Fibroblast of villous mesenchyme (primary cell): ENCODE results near the gene CUBN. TPM values are rescaled to one million over a fixed set of nuclear protein-coding genes. Genes with fewer than 3 reads are reported as not detected.

Source experiments
- DNase-seq: peaks from one replicate; pipeline ENCODE4 v3.0.0-alpha.2; 2010; ENCODE audit warnings: low read depth
- H3K4me3 ChIP-seq: 2 replicates; pipeline ENCODE4 v1.5.1; 2011; ENCODE audit warnings: low read depth, mild to moderate bottlenecking, low read length
- total RNA-seq: library from RNA; depleted of rRNA; stranded (reverse); fragments of >200 nt; gene quantifications from 2 replicates; pipeline ENCODE4 v1.2.3, GENCODE V29; 2012
- TF ChIP-seq, protein P1 (sequence below): IDR thresholded peaks from 2 replicates; pipeline ENCODE4 v1.5.1; 2012; ENCODE audit warnings: low read depth, mild to moderate bottlenecking, low read length; ENCODE audit not compliant: insufficient read depth

CUBN gene
- total RNA-seq, 1 donor: 0.86 TPM

DNA sequence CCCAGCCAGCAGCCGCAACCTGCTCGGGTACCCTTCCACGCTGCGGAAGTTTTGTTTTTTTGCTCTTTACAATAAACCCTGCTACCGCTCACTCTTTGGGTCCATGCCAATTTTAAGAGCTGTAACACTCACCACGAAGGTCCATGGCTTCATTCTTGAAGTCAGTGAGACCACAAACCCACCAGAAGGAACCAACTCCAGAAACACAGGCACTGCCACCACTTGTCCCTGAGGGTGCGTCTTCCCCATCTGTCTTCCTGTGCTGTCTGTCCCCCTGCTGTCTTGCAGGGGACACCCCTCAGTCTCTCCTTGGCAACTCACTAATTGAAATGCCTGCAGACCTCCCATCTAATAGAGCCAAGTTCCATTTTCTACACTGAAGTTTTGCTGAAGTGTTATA, 263.8 kb downstream of the CUBN start:
- H3K4me3 ChIP-seq: no peak overlapping the region
- TF ChIP-seq, protein P1, sequence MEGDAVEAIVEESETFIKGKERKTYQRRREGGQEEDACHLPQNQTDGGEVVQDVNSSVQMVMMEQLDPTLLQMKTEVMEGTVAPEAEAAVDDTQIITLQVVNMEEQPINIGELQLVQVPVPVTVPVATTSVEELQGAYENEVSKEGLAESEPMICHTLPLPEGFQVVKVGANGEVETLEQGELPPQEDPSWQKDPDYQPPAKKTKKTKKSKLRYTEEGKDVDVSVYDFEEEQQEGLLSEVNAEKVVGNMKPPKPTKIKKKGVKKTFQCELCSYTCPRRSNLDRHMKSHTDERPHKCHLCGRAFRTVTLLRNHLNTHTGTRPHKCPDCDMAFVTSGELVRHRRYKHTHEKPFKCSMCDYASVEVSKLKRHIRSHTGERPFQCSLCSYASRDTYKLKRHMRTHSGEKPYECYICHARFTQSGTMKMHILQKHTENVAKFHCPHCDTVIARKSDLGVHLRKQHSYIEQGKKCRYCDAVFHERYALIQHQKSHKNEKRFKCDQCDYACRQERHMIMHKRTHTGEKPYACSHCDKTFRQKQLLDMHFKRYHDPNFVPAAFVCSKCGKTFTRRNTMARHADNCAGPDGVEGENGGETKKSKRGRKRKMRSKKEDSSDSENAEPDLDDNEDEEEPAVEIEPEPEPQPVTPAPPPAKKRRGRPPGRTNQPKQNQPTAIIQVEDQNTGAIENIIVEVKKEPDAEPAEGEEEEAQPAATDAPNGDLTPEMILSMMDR: no peak
- no peak for DNase-seq

DNA sequence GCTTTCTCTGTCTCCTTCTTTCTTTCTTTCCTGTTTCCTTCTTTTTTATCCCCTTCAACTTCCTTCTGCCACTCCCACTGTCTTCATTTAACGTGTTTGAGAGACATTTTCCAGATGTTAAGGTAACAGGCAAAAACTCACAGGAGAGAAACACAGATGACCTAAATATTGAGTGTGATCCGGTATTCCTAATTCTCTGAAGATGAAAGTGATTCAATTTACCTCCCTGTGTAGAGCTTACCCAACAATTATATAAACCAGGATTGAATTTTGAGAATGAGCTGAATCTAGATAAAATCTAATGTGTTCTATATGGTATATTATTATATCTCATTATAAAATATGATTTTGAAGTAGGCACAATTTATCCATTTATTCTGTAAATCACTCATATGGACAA, 265.8 kb downstream of the CUBN start:
- TF ChIP-seq, protein P1: no peak
- no peak for DNase-seq
- H3K4me3 ChIP-seq: no peak overlapping the region

DNA sequence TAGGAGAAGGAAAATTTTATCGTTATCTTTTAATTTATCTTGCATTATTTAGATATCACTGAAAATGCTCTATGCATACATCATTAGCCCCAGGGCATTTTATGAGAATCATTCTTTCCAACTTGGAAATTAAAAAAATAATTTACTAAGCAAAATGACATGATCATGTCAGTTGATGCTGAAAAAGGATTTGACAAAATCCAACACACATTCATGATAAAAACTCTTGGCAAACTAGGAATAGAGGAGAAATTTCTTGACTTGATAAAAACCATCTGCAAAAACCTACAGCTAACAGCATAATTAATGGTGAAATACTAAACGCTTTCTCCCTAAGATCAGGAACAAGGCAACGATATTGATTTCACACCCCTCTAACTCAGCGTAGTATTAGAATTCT, 272.2 kb downstream of the CUBN start:
- H3K4me3 ChIP-seq: no peak overlapping the region
- TF ChIP-seq, protein P1: no peak
- no peak for DNase-seq

DNA sequence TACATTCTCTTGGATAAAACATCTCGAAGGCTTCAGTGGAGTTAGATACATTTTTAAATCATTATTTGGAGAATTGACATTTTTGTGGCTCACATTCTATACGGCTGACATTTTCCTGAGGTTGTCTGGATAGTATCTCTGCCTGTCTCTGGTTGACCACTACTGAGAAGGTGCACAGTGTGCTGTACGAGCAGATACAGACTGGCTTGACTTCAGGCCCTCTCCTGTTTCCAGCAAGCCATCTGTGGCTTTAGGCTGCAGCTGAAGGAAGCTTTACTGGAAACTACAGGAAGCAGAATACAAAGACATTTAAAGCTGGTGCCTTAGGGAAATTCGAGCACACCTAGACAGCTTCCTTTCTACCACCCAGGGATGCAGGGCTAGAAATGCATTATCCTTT, 273.0 kb downstream of the CUBN start:
- peak; percentile 80 for DNase-seq
- H3K4me3 ChIP-seq: no peak overlapping the region
- TF ChIP-seq, protein P1: no peak

DNA sequence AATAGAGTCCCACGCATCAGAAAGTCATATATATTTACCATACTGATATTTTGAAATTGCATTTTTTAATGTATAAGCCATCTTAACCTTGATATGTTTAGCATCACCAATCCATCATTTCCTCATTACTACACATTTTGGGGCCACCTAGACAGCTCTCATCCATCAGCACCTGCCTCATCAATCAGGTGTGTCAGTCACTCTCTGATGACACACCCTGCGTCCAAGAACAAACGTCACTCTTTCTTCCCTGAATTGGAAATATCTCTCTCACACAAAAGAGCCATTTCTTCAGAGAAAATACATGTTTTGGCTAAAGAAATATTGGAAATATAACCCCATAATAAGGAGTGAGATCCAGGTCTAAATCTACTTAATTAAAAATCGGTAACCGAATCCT, 273.5 kb downstream of the CUBN start:
- TF ChIP-seq, protein P1: no peak
- no peak for DNase-seq
- no peak overlapping the region for H3K4me3 ChIP-seq

DNA sequence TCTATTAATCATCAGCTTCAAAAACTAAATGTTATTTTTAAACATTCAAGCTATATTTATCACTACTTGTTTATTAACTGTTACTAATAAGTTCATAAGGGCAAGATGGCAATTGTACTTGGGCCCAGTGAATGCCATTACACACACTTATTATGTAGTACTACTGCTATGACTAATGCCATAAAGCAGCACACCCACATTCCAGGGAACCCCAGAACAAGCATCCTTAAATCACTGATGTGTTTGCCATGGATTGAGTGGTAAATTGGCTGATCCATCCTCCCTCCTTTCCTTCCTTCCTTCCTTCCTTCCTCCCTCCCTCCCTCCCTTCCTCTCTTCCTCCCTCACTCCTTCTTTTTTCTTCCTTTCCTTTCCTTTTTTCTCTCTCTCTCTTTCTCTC, 275.0 kb downstream of the CUBN start:
- TF ChIP-seq, protein P1: no peak
- H3K4me3 ChIP-seq: no peak overlapping the region
- no peak for DNase-seq

DNA sequence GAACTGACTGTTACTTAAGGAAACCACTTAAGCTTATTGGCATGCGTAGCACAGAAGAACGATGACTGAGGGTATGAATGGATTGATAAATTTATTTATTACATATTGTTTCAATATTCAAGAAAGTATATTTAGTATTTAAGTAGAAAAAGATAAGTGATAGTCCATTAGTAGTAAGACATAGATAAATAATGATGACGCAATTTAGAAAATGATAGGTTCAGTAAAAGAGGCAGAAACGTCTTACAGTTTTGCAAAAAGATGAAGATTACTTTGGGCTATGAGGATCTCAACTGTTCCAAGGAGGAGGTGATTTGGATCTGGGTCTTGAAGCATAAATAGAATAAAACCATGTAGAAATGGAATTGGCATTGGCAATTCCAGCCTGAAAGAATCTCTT, 275.8 kb downstream of the CUBN start:
- TF ChIP-seq, protein P1: no peak
- DNase-seq: no peak
- H3K4me3 ChIP-seq: no peak overlapping the region
